Lung (tissue), 12 donors: Measurements from ENCODE around the gene CRY1. TPM values are rescaled to one million over a fixed set of nuclear protein-coding genes. Genes with fewer than 3 reads are reported as not detected.

ENCODE experiments used
- ATAC-seq: fragments of 200-7000 bp; cut with Tn5 transposase; one replicate; pipeline ENCODE4 v1.9.1; 2020; ENCODE audit warnings: moderate number of reproducible peaks; ENCODE audit not compliant: insufficient read depth, low FRiP score
- DNase-seq, 3 donors: peaks; one replicate each; pipeline ENCODE4 v3.0.0-alpha.2; 2013 to 2017
- H3K27ac ChIP-seq, 2 donors: one replicate each; pipeline ENCODE4 v1.5.1; 2013; ENCODE audit warnings: mild to moderate bottlenecking in 2 of 2, moderate library complexity in 2 of 2, control low read depth in 1 of 2, inconsistent platforms in 1 of 2, low read depth in 1 of 2, low read length in 1 of 2
- H3K27me3 ChIP-seq, 3 donors: one replicate each; pipeline ENCODE4 v1.5.1; 2013; ENCODE audit warnings: low read length in 2 of 3; ENCODE audit not compliant: control insufficient read depth in 3 of 3, insufficient read depth in 3 of 3
- H3K36me3 ChIP-seq, 4 donors: one replicate each; pipeline ENCODE4 v1.5.1; 2013; ENCODE audit warnings: low read length in 4 of 4, mild to moderate bottlenecking in 1 of 4, moderate library complexity in 1 of 4; ENCODE audit not compliant: control insufficient read depth in 4 of 4, insufficient read depth in 4 of 4
- H3K4me1 ChIP-seq, 5 donors: one replicate each; pipeline ENCODE4 v1.5.1; 2013; ENCODE audit warnings: low read length in 5 of 5, mild to moderate bottlenecking in 2 of 5, moderate library complexity in 1 of 5; ENCODE audit not compliant: control insufficient read depth in 5 of 5, insufficient read depth in 5 of 5
- H3K4me3 ChIP-seq: one replicate; pipeline ENCODE4 v1.5.1; 2013; ENCODE audit warnings: mild to moderate bottlenecking, control low read depth, moderate library complexity
- H3K9ac ChIP-seq, 2 donors: one replicate each; pipeline ENCODE4 v1.5.1; 2013; ENCODE audit warnings: low read length in 2 of 2, control low read depth in 1 of 2; ENCODE audit not compliant: insufficient read depth in 1 of 2
- H3K9me3 ChIP-seq, 4 donors: one replicate each; pipeline ENCODE4 v1.5.1; 2013; ENCODE audit warnings: low read length in 3 of 4, mild to moderate bottlenecking in 1 of 4, moderate library complexity in 1 of 4; ENCODE audit not compliant: control insufficient read depth in 4 of 4, insufficient read depth in 3 of 4
- WGBS, 2 donors: extraction: QIAGEN DNeasy Blood & Tissue Kit; methylation state at CpG; one replicate each; pipeline ENCODE4 v1.1.7; 2013; 5-methylcytosine and 5-hydroxymethylcytosine counted together
- polyA plus RNA-seq, 2 donors: library from polyadenylated mRNA; stranded (reverse); fragments of 200-250 nt; gene quantifications; one replicate each; pipeline ENCODE4 v1.2.1, GENCODE V29; 2013
- total RNA-seq, 2 donors: library from RNA; depleted of rRNA in 1 of 2; stranded (reverse); fragments of >200 nt in 1 of 2; gene quantifications; one replicate each; pipeline ENCODE4 v1.2.1, GENCODE V29; 2014 to 2021
- TF ChIP-seq, protein P1 (sequence below): IDR thresholded peaks from 2 replicates; pipeline ENCODE4 v1.5.1; 2012; ENCODE audit warnings: mild to moderate bottlenecking; ENCODE audit errors: control extremely low read depth, extremely low read depth
- donor health status: control.
- donor health status: control.
- donor health status: Bipolar disorder and iron deficiency.
- donor health status: healthy.
- donor health status: DM: yes; HTN: yes; CAD: no.

The CRY1 gene
- total and polyA plus RNA-seq, 4 donors = 5.6 to 37.2 (median 17.9) TPM

DNA sequence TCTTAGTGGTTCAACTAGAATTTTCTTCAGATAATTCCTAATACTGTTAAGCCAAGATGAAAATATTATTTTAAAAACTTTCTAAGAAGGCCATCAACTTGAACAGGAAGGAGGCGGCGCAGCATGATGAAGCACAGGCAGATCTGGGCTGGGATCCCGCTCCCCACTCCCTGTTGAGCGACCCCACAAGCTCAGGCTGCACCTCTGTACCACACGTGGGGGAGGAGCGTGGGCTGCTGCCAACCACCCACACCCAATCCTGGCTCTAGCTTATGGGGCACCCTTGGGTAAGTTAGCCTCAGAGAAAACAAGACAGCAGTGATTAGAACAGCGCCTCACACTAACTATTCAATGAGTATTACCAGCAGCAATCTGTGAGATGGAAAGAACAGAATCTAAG, 112.4 kb downstream of the CRY1 start:
- ATAC-seq (no peak), DNase-seq (no peak)
- TF ChIP-seq, protein P1, sequence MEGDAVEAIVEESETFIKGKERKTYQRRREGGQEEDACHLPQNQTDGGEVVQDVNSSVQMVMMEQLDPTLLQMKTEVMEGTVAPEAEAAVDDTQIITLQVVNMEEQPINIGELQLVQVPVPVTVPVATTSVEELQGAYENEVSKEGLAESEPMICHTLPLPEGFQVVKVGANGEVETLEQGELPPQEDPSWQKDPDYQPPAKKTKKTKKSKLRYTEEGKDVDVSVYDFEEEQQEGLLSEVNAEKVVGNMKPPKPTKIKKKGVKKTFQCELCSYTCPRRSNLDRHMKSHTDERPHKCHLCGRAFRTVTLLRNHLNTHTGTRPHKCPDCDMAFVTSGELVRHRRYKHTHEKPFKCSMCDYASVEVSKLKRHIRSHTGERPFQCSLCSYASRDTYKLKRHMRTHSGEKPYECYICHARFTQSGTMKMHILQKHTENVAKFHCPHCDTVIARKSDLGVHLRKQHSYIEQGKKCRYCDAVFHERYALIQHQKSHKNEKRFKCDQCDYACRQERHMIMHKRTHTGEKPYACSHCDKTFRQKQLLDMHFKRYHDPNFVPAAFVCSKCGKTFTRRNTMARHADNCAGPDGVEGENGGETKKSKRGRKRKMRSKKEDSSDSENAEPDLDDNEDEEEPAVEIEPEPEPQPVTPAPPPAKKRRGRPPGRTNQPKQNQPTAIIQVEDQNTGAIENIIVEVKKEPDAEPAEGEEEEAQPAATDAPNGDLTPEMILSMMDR = no peak
- Histone ChIP-seq H3K4me3 (no peak overlapping the region), H3K27ac (peak overlapping the region in 1 of 2 donors; percentile 4), H3K36me3 (peaks cover 0 to 27% (median 4%) of the 10 kb centered on the region in 4 donors), H3K9ac (no peak overlapping the region), H3K4me1 (peaks cover 7 to 43% (median 24%) of the 10 kb centered on the region in 5 donors), H3K9me3 (no peaks in the 10 kb centered on the region), H3K27me3 (no peaks in the 10 kb centered on the region)
- 83 to 88% methylated on average over 7 of the region's 7 CpGs for WGBS, 2 donors

DNA sequence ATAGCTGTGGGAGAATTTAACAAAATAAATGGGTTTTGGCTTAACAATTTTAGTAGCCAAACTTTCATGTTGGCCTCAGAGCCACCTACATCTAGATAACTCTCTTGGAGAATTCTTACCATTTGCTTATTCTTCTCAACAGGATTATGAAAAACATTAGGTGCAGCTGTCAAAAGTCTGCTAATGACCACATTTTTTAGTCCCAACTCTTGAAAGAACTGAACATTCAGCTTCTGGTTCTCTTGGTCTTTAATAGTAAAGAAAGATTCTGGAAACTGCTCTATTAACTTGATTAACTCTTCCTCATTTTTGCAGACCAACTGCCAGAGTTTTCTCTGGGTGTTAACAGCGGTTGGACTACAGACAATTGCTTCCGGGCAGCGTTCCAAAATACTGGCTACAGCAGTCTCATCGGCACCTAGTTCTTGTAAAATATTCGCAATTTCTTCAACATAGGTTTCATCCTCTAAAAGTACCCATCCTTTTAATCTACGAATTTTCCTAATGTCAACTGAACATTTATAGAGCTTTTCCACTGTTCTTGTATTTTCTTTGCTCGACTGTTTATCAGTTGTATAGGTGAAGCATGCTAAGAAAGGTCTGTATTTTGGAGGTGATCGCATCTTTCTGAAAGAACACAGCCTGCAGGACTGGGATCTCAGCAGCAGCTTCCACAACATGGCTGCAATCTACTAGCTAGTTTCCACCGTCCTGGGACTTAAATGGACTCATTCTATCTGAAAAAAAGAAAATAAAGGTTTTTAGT, 115.1 kb downstream of the CRY1 start:
- no peaks in the 10 kb centered on the region for H3K9me3 ChIP-seq
- ATAC-seq (no peak), DNase-seq (peak; percentile 65 to 85 (median 76))
- H3K27ac ChIP-seq = peak overlapping the region in 1 of 2 donors; percentile 66
- TF ChIP-seq, protein P1 = no peak
- H3K4me3 ChIP-seq = no peak overlapping the region
- peaks cover 3 to 21% (median 3%) of the 10 kb centered on the region in 4 donors for H3K36me3 ChIP-seq
- no peaks in the 10 kb centered on the region for H3K27me3 ChIP-seq
- peaks cover 2 to 35% (median 27%) of the 10 kb centered on the region in 5 donors for H3K4me1 ChIP-seq
- no peak overlapping the region for H3K9ac ChIP-seq
- 50 to 76% methylated on average over 9 of the region's 9 CpGs for WGBS, 2 donors

DNA sequence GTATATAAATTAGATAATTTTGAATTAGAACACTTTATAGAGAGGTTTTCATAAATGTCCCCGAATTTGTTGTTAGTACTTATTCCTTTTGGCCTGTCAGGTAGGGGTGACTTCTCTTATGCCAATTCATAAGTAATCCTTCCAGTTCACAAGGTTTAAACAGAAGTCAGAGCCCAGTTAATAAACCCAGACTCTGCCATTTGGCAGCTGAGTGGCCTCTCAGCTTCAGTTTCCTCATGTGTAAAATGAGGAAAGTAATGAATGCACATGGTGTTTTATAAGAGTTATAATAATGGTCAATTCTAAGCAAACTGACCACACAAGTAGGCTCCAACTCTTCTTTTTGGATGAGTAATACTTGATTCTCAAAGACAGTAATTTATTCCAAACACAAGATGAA, 116.7 kb downstream of the CRY1 start:
- TF ChIP-seq, protein P1 = no peak
- WGBS, 2 donors = 95 to 98% methylated on average over 1 of the region's 1 CpG

More for the DNA sequence above, 116.7 kb downstream of the CRY1 start:
- Histone ChIP-seq H3K9me3 (no peaks in the 10 kb centered on the region), H3K4me3 (no peak overlapping the region), H3K27ac (peak overlapping the region in 1 of 2 donors; percentile 94), H3K9ac (no peak overlapping the region), H3K36me3 (peaks cover 3 to 25% (median 3%) of the 10 kb centered on the region in 4 donors), H3K27me3 (no peaks in the 10 kb centered on the region), H3K4me1 (peaks cover 2 to 31% (median 24%) of the 10 kb centered on the region in 5 donors)
- DNase-seq (no peak), ATAC-seq (no peak)
